COLO668 (cell line): ENCODE data around the gene SGCA.

ENCODE experiments used
- DNase-seq: peaks from one replicate; lab custom pipeline; 2025; ENCODE audit not compliant: unreplicated experiment; lab: John Stamatoyannopoulos, UW

The SGCA gene

DNA sequence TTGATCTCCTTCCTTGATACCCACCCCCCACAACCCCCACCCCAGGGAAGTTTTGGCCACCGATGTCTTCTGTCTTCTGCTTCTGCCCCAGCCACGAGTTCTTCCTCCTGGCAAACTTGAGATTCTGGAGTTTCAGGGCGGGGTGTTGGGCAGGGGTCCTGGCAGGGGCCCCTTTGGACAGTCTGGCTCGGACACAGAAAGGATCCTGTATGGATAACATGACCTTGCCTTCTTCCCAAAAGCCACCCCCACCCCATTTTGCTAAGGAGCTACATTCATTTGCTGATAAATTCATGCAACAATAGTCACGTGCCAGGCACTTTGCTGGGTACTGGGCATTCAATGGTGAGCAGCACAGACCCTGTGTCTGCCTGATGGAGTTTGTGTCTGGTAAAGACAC lies 41.5 kb downstream of the SGCA start:
- DNase-seq, result no peak

- no peak for DNase-seq
These were observed 42.2 kb downstream of the SGCA start for GRCh38 chr17:50207792-50208567.

GRCh38 chr17:50208611-50209061 lies 42.8 kb downstream of the SGCA start:
- DNase-seq, result no peak

DNA sequence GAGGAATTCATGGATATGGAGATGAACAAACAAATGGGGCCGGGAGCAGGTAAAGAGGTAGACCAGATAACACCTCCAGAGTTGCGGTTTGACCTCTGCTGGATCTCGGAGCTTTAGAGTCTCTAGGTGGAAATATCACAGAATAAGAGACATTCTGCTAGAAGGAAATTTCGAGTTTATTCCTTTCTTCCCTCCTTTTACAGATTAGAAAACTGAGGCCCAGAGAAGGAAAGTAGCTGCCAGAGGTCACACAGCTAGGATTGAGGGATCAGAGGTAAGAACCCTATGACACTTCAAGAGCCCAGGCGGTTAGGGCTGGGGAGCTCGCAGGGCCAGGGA lies 43.3 kb downstream of the SGCA start:
- DNase-seq, result no peak

GRCh38 chr17:50209472-50210239 lies 43.9 kb downstream of the SGCA start:
- no peak for DNase-seq

- no peak for DNase-seq
These were observed 44.7 kb downstream of the SGCA start for GRCh38 chr17:50210240-50211225.

DNA sequence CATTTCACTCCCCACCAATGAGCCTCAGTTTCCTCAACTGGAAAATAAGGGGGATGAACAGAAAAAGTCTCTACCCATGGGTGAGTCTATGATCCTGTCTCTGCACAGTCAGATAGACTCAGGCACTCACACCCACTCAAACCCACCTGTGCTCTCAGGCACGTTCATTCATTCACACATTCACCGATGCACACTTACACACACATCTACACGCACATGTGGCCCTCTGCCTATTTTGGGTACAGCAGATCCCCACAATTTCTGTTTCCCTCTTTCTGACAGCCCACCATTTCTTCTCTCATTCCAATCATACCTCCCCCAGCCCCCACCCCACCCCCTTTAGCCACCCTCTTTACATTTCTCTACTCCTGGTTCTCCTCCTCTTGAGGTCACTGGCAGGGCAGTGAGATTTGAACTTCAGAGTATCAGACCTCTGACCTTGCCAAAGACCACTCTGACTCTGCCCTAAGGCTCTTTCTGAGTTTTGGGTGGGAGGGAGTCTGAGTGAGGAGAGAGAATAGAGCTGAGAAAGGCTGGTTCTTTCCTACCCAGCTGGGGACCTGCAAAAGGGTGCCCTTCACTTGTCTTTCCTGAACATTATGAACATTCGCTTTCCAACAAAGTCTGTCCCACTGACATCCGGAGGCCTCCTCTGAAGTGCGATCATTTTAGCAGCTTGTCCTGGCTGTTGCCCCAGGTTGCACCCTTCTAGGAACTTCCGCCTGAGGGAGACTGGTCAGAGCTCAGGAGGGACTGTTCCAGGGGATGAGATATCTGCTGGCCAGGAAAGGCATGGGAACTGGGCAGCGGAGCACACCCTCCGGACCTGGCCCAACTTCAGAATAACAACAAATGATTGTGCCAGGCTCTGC lies 45.7 kb downstream of the SGCA start:
- no peak for DNase-seq

- DNase-seq, result no peak
These were observed 46.5 kb downstream of the SGCA start for GRCh38 chr17:50212121-50212843.

DNA sequence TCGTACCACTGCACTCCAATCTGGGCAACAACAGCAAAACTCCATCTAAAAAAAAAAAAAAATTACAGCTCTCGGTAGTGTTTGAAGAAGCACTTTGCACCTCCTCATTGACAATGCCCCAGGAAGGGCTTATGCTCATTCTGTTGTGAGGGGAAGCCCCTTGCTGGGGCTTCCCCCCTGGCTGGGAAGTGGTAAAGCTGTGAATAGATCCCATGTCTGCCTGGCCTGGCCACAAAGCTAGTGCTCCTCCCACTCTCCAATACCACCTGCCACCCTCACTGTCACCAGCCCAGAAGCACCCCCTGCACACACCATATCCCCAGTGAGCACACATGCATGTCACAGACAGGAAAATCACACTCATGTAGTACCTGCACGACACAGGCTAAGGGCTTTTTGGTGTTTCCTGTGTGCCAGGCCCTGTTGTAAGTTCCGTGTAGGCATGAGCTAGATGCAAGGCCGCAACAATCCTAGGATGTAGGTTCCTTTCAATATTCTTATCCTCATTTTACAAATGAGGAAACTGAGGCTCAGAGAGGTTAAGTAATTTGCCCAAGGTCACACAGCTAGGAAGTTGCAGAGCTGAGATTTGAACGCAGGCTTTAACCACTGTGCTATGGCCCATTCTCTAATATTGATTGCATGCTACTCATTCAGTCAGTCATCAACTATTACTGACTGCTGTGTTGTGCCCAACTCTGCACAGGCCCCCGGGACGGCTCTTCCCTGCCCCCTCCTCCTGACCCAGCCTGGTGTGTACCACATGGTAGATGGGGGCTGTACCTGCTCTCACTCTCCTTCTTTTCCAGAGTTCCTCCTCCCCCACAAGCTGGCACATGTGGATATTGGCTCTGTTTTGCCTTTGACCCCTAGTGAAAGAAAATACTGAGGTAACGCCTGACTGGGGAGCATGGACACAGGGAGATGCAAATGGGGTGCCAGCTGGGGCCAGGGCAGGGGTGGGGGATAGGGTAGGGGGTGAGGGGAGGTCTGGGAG lies 47.5 kb downstream of the SGCA start:
- DNase-seq, result no peak

- DNase-seq, result no peak
These were observed 49.4 kb downstream of the SGCA start for GRCh38 chr17:50214976-50215760.

DNA sequence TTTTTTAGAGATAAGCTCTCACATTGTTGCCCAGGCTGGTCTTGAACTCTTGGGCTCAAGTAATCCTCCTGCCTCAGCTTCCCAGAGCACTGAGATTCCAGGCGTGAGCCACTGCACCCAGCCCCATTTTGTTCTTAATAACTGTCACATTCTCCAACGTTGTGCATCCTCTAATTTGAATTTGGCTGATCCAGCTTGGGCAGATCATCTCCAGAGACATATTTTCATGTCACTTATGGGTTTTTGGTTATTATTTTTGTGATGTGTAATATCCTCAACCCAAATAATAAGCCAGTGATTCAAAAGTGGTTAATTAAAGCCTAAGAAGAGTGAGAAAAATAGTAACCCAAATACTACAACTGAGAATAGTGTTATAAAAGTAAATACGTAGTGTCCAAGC lies 51.8 kb downstream of the SGCA start:
- DNase-seq, result no peak

GRCh38 chr17:50218071-50218759 lies 52.4 kb downstream of the SGCA start:
- DNase-seq, result no peak

DNA sequence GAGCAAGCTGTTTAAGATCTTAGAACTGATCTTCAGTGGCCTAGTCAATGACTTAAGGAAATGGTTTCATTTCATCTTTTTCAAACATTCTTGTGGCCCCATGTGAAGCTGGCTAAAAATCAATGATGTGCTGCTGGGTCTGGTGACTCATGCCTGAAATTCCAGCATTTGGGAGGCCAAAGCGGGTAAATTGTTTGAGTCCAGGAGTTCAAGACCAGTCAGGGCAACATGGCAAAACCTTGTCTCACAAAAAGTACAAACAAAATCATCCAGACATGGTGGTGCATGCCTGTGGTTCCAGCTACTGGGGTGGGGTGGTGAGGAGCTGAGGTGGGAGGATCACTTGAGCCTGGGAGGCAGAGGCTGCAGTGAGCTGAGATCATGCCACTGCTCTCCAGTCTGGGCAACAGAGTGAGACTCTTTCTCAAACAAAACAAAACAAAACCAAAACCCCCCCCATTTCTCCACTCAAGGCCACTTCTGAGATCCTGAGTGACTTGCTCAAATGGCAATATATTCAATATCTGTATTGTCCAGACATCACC lies 53.0 kb downstream of the SGCA start:
- no peak for DNase-seq

- DNase-seq, result no peak
These were observed 53.5 kb downstream of the SGCA start for GRCh38 chr17:50219342-50219741.

- no peak for DNase-seq
These were observed 54.2 kb downstream of the SGCA start for GRCh38 chr17:50219939-50220465.

DNA sequence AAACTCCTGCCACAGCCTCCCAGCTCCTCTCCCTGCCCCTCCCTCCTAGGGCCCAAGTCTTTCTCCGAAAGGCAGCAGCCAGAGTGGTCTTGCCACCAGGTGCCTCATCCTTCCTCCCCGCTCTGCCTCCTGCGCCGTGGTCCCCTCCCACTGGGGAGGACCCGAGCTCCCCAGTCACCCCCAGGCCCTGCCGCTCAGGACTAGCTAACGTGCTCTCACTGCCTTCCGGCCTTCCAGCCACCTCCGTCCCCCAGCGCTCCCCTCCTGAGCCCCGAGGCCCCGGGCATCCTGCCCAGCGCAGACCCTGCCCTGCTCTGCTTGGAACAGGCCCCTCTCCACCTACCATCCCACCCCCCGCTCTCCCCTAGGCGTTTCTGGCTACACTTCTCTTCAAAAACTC lies 55.0 kb downstream of the SGCA start:
- no peak for DNase-seq
